HCT116 (cell line): ENCODE results near the gene HAAO. TPM values are rescaled to one million over a fixed set of nuclear protein-coding genes. Genes with fewer than 3 reads are reported as not detected.

Source experiments
- ATAC-seq: fragments of 200-7000 bp; cut with Tn5 transposase; 2 replicates; pipeline ENCODE4 v1.9.1; 2020; ENCODE audit warnings: mild to moderate bottlenecking, moderate library complexity
- BruUV-seq: library from RNA; stranded (reverse); fragments of 400-500 nt; replicated peaks from 2 replicates; lab custom pipeline; 2021; lab: Mats Ljungman, UMichigan
- CTCF ChIA-PET: fragments of 300-600 bp; sonication (Branson Sonifier 250); formaldehyde crosslinking; loops from one replicate; lab custom pipeline; 2021; ENCODE audit warnings: antibody characterized with exemption; lab: Charles Lee
- POLR2A ChIA-PET: fragments of 300-600, 350-600 bp; sonication (Branson Sonifier 250); formaldehyde crosslinking; loops from one replicate; lab custom pipeline; 2021; ENCODE audit warnings: antibody characterized with exemption; lab: Charles Lee
- RAD21 ChIA-PET, 2 experiments: fragments of 300-600 bp; sonication (Branson Sonifier 250); formaldehyde crosslinking; loops; one replicate each; lab custom pipeline; 2023; ENCODE audit warnings: low total read pairs in 2 of 2; ENCODE audit not compliant: uncharacterized antibody in 2 of 2, unreplicated experiment in 2 of 2, low non-redundant PET in 1 of 2; lab: Charles Lee
- DNase-seq: peaks from one replicate; pipeline ENCODE4 v3.0.0-alpha.2; 2010; ENCODE audit warnings: low read depth, low spot score
- H2AFZ ChIP-seq: fragments of 200-600 bp; shearing (Covaris generic), sonication (generic); 2 replicates; pipeline ENCODE4 v1.6.1; 2017; ENCODE audit warnings: low read depth, mixed run types, mixed read lengths, antibody characterized with exemption, low read length; ENCODE audit not compliant: poor library complexity, severe bottlenecking
- H3K27ac ChIP-seq: 2 replicates; pipeline ENCODE4 v1.5.1; 2012; ENCODE audit warnings: low read depth, low read length
- H3K27me3 ChIP-seq: fragments of 200-600 bp; sonication (generic); 2 replicates; pipeline ENCODE4 v1.6.1; 2016; ENCODE audit warnings: mixed run types, low read length, mixed read lengths; ENCODE audit not compliant: insufficient read depth
- H3K36me3 ChIP-seq, 2 experiments: fragments of 200-500 bp in 1 of 2; fragments of 200-600 bp in 1 of 2; sonication (Bioruptor generic) in 1 of 2; sonication (generic) in 1 of 2; 2 replicates each; pipeline versions ENCODE4 v1.5.1 to v1.6.1; 2014 to 2016; ENCODE audit warnings: low read length in 2 of 2, inconsistent platforms in 1 of 2, mixed read lengths in 1 of 2, mixed run types in 1 of 2; ENCODE audit not compliant: insufficient read depth in 2 of 2, control insufficient read depth in 1 of 2
- H3K4me1 ChIP-seq, 2 experiments: fragments of 200-600 bp in 1 of 2; sonication (generic) in 1 of 2; 2 replicates each; pipeline versions ENCODE4 v1.5.1 to v1.6.1; 2012 to 2017; ENCODE audit warnings: low read length in 2 of 2, inconsistent platforms in 1 of 2, mild to moderate bottlenecking in 1 of 2, mixed read lengths in 1 of 2, mixed run types in 1 of 2, moderate library complexity in 1 of 2; ENCODE audit not compliant: insufficient read depth in 2 of 2, control insufficient read depth in 1 of 2
- H3K4me2 ChIP-seq: fragments of 200-600 bp; sonication (generic); 2 replicates; pipeline ENCODE4 v1.6.1; 2017; ENCODE audit warnings: mixed run types, low read length, mixed read lengths
- H3K4me3 ChIP-seq, 2 experiments: fragments of 200-600 bp in 1 of 2; sonication (generic) in 1 of 2; replicated peaks in 1 of 2; 2 replicates each; pipeline ENCODE4 v1.5.1; 2011 to 2016; ENCODE audit warnings: low read length in 2 of 2, control low read depth in 1 of 2, low read depth in 1 of 2, mild to moderate bottlenecking in 1 of 2, mixed read lengths in 1 of 2, mixed run types in 1 of 2
- H3K79me2 ChIP-seq: fragments of 200-600 bp; sonication (generic); 2 replicates; pipeline ENCODE4 v1.6.1; 2017; ENCODE audit warnings: mild to moderate bottlenecking, mixed run types, low read length, moderate library complexity, mixed read lengths; ENCODE audit not compliant: insufficient read depth
- H3K9ac ChIP-seq: fragments of 200-600 bp; sonication (generic); 2 replicates; pipeline ENCODE4 v1.6.1; 2016; ENCODE audit warnings: low read length, mixed read lengths
- H3K9me2 ChIP-seq: fragments of 200-600 bp; sonication (generic), shearing (Covaris generic); 2 replicates; pipeline ENCODE4 v1.6.1; 2017; ENCODE audit warnings: mixed run types, mild to moderate bottlenecking, moderate library complexity; ENCODE audit not compliant: insufficient read depth
- H3K9me3 ChIP-seq, 2 experiments: fragments of 200-500 bp in 1 of 2; fragments of 200-600 bp in 1 of 2; sonication (Bioruptor generic) in 1 of 2; sonication (generic) in 1 of 2; 2 replicates each; pipeline ENCODE4 v1.6.1; 2014 to 2017; ENCODE audit warnings: low read length in 2 of 2, mixed read lengths in 2 of 2, inconsistent platforms in 1 of 2, low read depth in 1 of 2, mild to moderate bottlenecking in 1 of 2, mixed run types in 1 of 2, moderate library complexity in 1 of 2; ENCODE audit not compliant: control insufficient read depth in 1 of 2, insufficient read depth in 1 of 2
- H4K20me1 ChIP-seq: fragments of 200-600 bp; sonication (generic), shearing (Covaris generic); 2 replicates; pipeline ENCODE4 v1.6.1; 2017; ENCODE audit warnings: mixed run types, mild to moderate bottlenecking, moderate library complexity; ENCODE audit not compliant: insufficient read depth
- ATF3 ChIP-seq: IDR thresholded peaks from 2 replicates; pipeline ENCODE4 v1.6.1; 2012
- JUND ChIP-seq: IDR thresholded peaks from 2 replicates; pipeline ENCODE4 v1.6.1; 2012
- POLR2A ChIP-seq: IDR thresholded peaks from 2 replicates; pipeline ENCODE4 v1.7.0; 2011; ENCODE audit warnings: borderline replicate concordance; ENCODE audit not compliant: insufficient read depth, insufficient read length; ENCODE audit errors: extremely low read depth
- RAD21 ChIP-seq: IDR thresholded peaks from 2 replicates; pipeline ENCODE4 v1.6.1; 2012; ENCODE audit warnings: low read depth, mild to moderate bottlenecking
- REST ChIP-seq: IDR thresholded peaks from 2 replicates; pipeline ENCODE4 v1.6.1; 2012; ENCODE audit warnings: low read depth
- SP1 ChIP-seq: IDR thresholded peaks from 2 replicates; pipeline ENCODE4 v1.6.1; 2012; ENCODE audit warnings: low read depth
- SRF ChIP-seq: IDR thresholded peaks from 2 replicates; pipeline ENCODE4 v1.6.1; 2012; ENCODE audit warnings: low read depth
- ZNF274 ChIP-seq: fragments of 200-500 bp; sonication (Bioruptor generic); IDR thresholded peaks from 2 replicates; pipeline ENCODE4 v1.6.1; 2014; ENCODE audit warnings: mild to moderate bottlenecking, low read depth, low read length, inconsistent platforms
- intact Hi-C: fragments of 100-400 bp; cut with micrococcal nuclease; formaldehyde crosslinking; loops from 2 replicates; pipeline ENCODE4 v1.10.0; 2022
- total RNA-seq: library from RNA; stranded (reverse); gene quantifications from one replicate; pipeline ENCODE4 v1.2.1, GENCODE V29; 2021; ENCODE audit not compliant: unreplicated experiment

HAAO gene
- total RNA-seq, 1 experiment from 2014 or later, result not detected

GRCh38 chr2:42758751-42759150 is 33.6 kb downstream of the HAAO start (continued):
- TF ChIP-seq JUND (no peak), ZNF274 (no peak), SP1 (no peak)

GRCh38 chr2:42757981-42758740 is 34.2 kb downstream of the HAAO start:
- Histone ChIP-seq H3K79me2 (no peaks in the 10 kb centered on the region), H4K20me1 (no peaks in the 10 kb centered on the region), H3K9me2 (no peaks in the 10 kb centered on the region), H3K27me3 (no peaks in the 10 kb centered on the region), H3K4me1 (peaks cover 0 to 6% of the 10 kb centered on the region in 2 experiments; a peak in 2 of 4 replicates), H2AFZ (no peak overlapping the region), H3K27ac (no peak overlapping the region), H3K36me3 (no peaks in the 10 kb centered on the region), H3K9ac (no peak overlapping the region), H3K4me3 (no peak overlapping the region), H3K9me3 (no peaks in the 10 kb centered on the region), H3K4me2 (no peak overlapping the region)
- TF ChIP-seq SRF (no peak), ATF3 (no peak), POLR2A (no peak), JUND (no peak), RAD21 (no peak), REST (no peak)
- no peak for DNase-seq
- intact Hi-C loops, result no loop called here
- ChIA-PET CTCF (no interaction called here), RAD21 (no interaction called here), POLR2A (no interaction called here)
- ATAC-seq, result no peak
- BruUV-seq, result no TSS peak
